GM12891 (cell line): ENCODE data around the gene FCHO2.

ENCODE experiments used
- PAX5 ChIP-seq: IDR thresholded peaks from 2 replicates; pipeline ENCODE4 v1.6.1; 2011; ENCODE audit warnings: low read length, moderate library complexity, mild to moderate bottlenecking; ENCODE audit not compliant: insufficient read depth, severe bottlenecking
- POLR2AphosphoS5 ChIP-seq: IDR thresholded peaks from 2 replicates; pipeline ENCODE4 v1.6.1; 2011; ENCODE audit warnings: low read depth, low read length, control low read depth

DNA sequence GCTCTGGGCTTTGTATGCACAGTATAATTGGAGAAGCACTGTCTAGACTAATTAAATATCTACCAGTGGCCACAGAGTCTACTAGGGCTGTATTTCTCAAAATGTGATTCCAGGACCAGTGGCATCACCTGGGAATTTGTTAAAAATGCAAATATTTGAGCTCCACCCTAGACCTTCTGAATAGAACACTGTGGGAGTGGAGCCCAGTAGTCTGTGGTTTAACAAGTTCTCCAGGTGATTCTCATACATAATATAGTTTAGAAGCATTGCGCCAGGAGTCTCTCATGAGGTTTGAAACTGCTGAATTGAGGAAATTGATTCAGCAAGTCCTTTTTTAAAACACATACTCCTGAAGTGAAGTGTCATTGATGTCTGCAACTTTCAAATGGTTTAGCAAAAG, 74.7 kb downstream of the FCHO2 start:
- TF ChIP-seq PAX5 (no peak), POLR2AphosphoS5 (no peak)
